Heart left ventricle (tissue), 16 donors: ENCODE measurements around the gene FLVCR2. TPM values are rescaled to one million over a fixed set of nuclear protein-coding genes. Genes with fewer than 3 reads are reported as not detected.

Experiments used
- ATAC-seq, 4 donors: fragments of 200-7000 bp; cut with Tn5 transposase; one replicate each; pipeline ENCODE4 v1.9.1; 2020 to 2022; ENCODE audit warnings: moderate library complexity in 4 of 4, mild to moderate bottlenecking in 3 of 4, moderate number of reproducible peaks in 1 of 4
- DNase-seq, 5 donors: peaks; one replicate each; pipeline ENCODE4 v3.0.0-alpha.2; 2020
- H3K27ac ChIP-seq, 12 donors: fragments of 200-600 bp; sonication (generic) in 4 of 12; one replicate each; pipeline versions ENCODE4 v1.5.0 to v1.8.0; 2016 to 2022; ENCODE audit warnings: mild to moderate bottlenecking in 2 of 12
- H3K27me3 ChIP-seq, 9 donors: fragments of 200-600 bp; sonication (generic) in 2 of 9; one replicate each; pipeline versions ENCODE4 v1.5.1 to v1.8.0; 2016 to 2022; ENCODE audit warnings: mild to moderate bottlenecking in 3 of 9
- H3K36me3 ChIP-seq, 9 donors: fragments of 200-600 bp; sonication (generic) in 2 of 9; one replicate each; pipeline versions ENCODE4 v1.5.0 to v1.8.0; 2018 to 2022; ENCODE audit warnings: mild to moderate bottlenecking in 2 of 9
- H3K4me1 ChIP-seq, 12 donors: fragments of 200-600 bp; sonication (generic) in 4 of 12; one replicate each; pipeline versions ENCODE4 v1.5.0 to v1.8.0; 2016 to 2022; ENCODE audit warnings: mild to moderate bottlenecking in 3 of 12
- H3K4me3 ChIP-seq, 12 donors: fragments of 200-600 bp; sonication (generic) in 4 of 12; one replicate each; pipeline versions ENCODE4 v1.5.0 to v1.8.0; 2017 to 2022; ENCODE audit warnings: mild to moderate bottlenecking in 9 of 12, moderate library complexity in 4 of 12
- H3K9me3 ChIP-seq, 12 donors: fragments of 200-600 bp; sonication (generic) in 4 of 12; one replicate each; pipeline versions ENCODE4 v1.5.0 to v1.8.0; 2016 to 2022; ENCODE audit warnings: mild to moderate bottlenecking in 1 of 12
- CTCF ChIP-seq, 12 donors: fragments of 200-600 bp; sonication (generic) in 4 of 12; IDR thresholded peaks; one replicate each; pipeline versions ENCODE4 v1.5.0 to v1.8.0; 2018 to 2022; ENCODE audit warnings: antibody characterized with exemption in 12 of 12, mild to moderate bottlenecking in 5 of 12
- POLR2A ChIP-seq, 2 donors: fragments of 450-650 bp; IDR thresholded peaks; one replicate each; pipeline ENCODE4 v1.6.1; 2017; ENCODE audit warnings: antibody characterized with exemption in 2 of 2, mild to moderate bottlenecking in 2 of 2, moderate library complexity in 2 of 2
- WGBS, 4 donors: extraction: QIAGEN DNeasy Blood & Tissue Kit in 2 of 4; methylation state at CpG; one replicate each; pipeline versions ENCODE4 v1.1.5 to v1.1.7; 2013 to 2018; 5-methylcytosine and 5-hydroxymethylcytosine counted together
- intact Hi-C, 10 donors: fragments of 100-400 bp; cut with DNase I; formaldehyde crosslinking; loops; one replicate each; pipeline versions ENCODE4 v1.11.1 to v1.14.2; 2022
- polyA plus RNA-seq, 2 donors: library from polyadenylated mRNA; stranded (reverse); fragments of 200-250 nt; gene quantifications; one replicate each; pipeline ENCODE4 v1.2.3, GENCODE V29; 2013
- total RNA-seq, 9 donors: library from RNA; depleted of rRNA in 2 of 9; stranded (reverse); fragments of >200 nt in 2 of 9; fragmentation: NEBNext Ultra II Directional in 3 of 9; extraction: Animal tissue kit (Norgen Biotek cat#: 25700) in 3 of 9; gene quantifications; one replicate each; pipeline versions ENCODE4 v1.1.0 to v1.2.4, GENCODE V29; 2016 to 2023
- donor health status: ischemic (EF 13 %, LVEDD 7.1; RV severe dilation, severe dysfunction).
- donor health status: healthy with polysubstance abuse.
- donor health status: DM: no; HTN: yes; CAD: no.
- donor health status: DM: no; HTN: no; CAD: no.
- donor health status: ischemic (EF 25% LVEDD 6.9; RV normal size, moderate dysfunction).
- donor health status: ischemic (EF 25% LVEDD 5.7; RV mildly dilated, moderate dysfunction).
- donor health status: healthy.
- donor health status: DM: yes; HTN: yes; CAD: no.
- donor health status: ischemic (EF 35%, LVEDD 5.7; RV mildly dilated, moderate dysfunction).
- donor health status: nonischemic (EF 11% LVEDD 7.7; RV severe dilation, severe dysfunction).
- donor health status: DM: yes; HTN: yes; CAD: no.
- donor health status: PGD.
- donor health status: ischemic (EF 29% LVEDD 5.4; RV normal size, mild dysfunction).
- donor health status: nonischemic (EF 23%, LVEDD 6.1; RV moderate dilation, normal function).

FLVCR2 gene
- total and polyA plus RNA-seq, 11 donors: 0.50 to 11.7 (median 1.6) TPM

- WGBS, 4 donors: 85 to 93% (median 88%) methylated on average over 3 of the region's 3 CpGs
- Histone ChIP-seq H3K9me3 (no peaks in the 10 kb centered on the region), H3K4me1 (peaks cover 0 to 82% (median 12%) of the 10 kb centered on the region in 12 donors), H3K36me3 (no peaks in the 10 kb centered on the region), H3K27ac (no peak overlapping the region), H3K27me3 (no peaks in the 10 kb centered on the region), H3K4me3 (no peak overlapping the region)
- ATAC-seq (no peak), DNase-seq (no peak)
- TF ChIP-seq POLR2A (IDR thresholded peaks at IDR 0.05) (no peak), CTCF (IDR thresholded peaks at IDR 0.05) (no peak)
- intact Hi-C loops: no loop called here
Measured at GRCh38 chr14:75602503-75602902, 24.1 kb downstream of the FLVCR2 start.

- Histone ChIP-seq H3K4me1 (peaks cover 0 to 89% (median 14%) of the 10 kb centered on the region in 12 donors), H3K27me3 (no peaks in the 10 kb centered on the region), H3K27ac (peak overlapping the region in 7 of 12 donors; percentile 2 to 76 (median 50)), H3K4me3 (peak overlapping the region in 6 of 12 donors; percentile 13 to 45 (median 27)), H3K9me3 (no peaks in the 10 kb centered on the region), H3K36me3 (no peaks in the 10 kb centered on the region)
- peak in 4 of 5 donors; percentile 45 to 55 (median 52) for DNase-seq
- intact Hi-C loops: loop anchor here in 1 of 10 donors (1.0 kb wide), 1 partner anchor 13 kb away; no protein-coding TSS in a partner anchor
- ATAC-seq: peak; percentile 38 to 79 (median 65)
- TF ChIP-seq POLR2A (IDR thresholded peaks at IDR 0.05) (no peak), CTCF (IDR thresholded peaks at IDR 0.05) (no peak)
- 44 to 60% (median 50%) methylated on average over 11 of the region's 11 CpGs for WGBS, 4 donors
Measured at GRCh38 chr14:75604979-75605851, 26.8 kb downstream of the FLVCR2 start.

GRCh38 chr14:75605916-75606315 lies 27.5 kb downstream of the FLVCR2 start:
- Histone ChIP-seq H3K9me3 (no peaks in the 10 kb centered on the region), H3K27me3 (no peaks in the 10 kb centered on the region), H3K4me1 (peaks cover 0 to 95% (median 20%) of the 10 kb centered on the region in 12 donors), H3K4me3 (peak overlapping the region in 6 of 12 donors; percentile 13 to 45 (median 27)), H3K27ac (peak overlapping the region in 5 of 12 donors; percentile 18 to 76 (median 58)), H3K36me3 (no peaks in the 10 kb centered on the region)
- intact Hi-C loops: loop anchor here in 1 of 10 donors (1.0 kb wide), 1 partner anchor 12 kb away; no protein-coding TSS in a partner anchor
- TF ChIP-seq POLR2A (IDR thresholded peaks at IDR 0.05) (no peak), CTCF (IDR thresholded peaks at IDR 0.05) (no peak)
- DNase-seq (no peak), ATAC-seq (no peak)
- 54 to 75% (median 63%) methylated on average over 10 of the region's 10 CpGs for WGBS, 4 donors

- Histone ChIP-seq H3K4me3 (no peak overlapping the region), H3K36me3 (no peaks in the 10 kb centered on the region), H3K27ac (peak overlapping the region in 1 of 12 donors; percentile 85), H3K27me3 (no peaks in the 10 kb centered on the region), H3K4me1 (peaks cover 0 to 95% (median 23%) of the 10 kb centered on the region in 12 donors), H3K9me3 (no peaks in the 10 kb centered on the region)
- TF ChIP-seq POLR2A (IDR thresholded peaks at IDR 0.05): no peak
- intact Hi-C loops: no loop called here
- WGBS, 4 donors: 97 to 100% (median 99%) methylated on average over 1 of the region's 1 CpG
- ATAC-seq (no peak), DNase-seq (no peak)
Measured at GRCh38 chr14:75607044-75607443, 28.6 kb downstream of the FLVCR2 start.
